GM12864 (cell line): Measurements from ENCODE around the gene DRICH1.
A peak's percentile ranks its signal among the peaks of the same experiment; 100 is the strongest.
"Not testable (repeated sequence)": the region's sequence is repeated elsewhere in the genome, so short reads cannot be mapped to it uniquely, and the experiment has no call there.

Experiments
- DNase-seq: peaks from one replicate; pipeline ENCODE4 v3.0.0-alpha.2; 2011; ENCODE audit warnings: low read depth
- H3K4me3 ChIP-seq: 2 replicates; pipeline ENCODE4 v1.5.1; 2011; ENCODE audit warnings: mild to moderate bottlenecking, low read depth, low read length, control low read depth
- TF ChIP-seq, protein P1 (sequence below): IDR thresholded peaks from 2 replicates; pipeline ENCODE4 v1.5.1; 2011; ENCODE audit warnings: low read depth, mild to moderate bottlenecking, moderate library complexity, low read length, control low read depth, inconsistent platforms; ENCODE audit errors: missing control alignments

DRICH1 gene

DNA sequence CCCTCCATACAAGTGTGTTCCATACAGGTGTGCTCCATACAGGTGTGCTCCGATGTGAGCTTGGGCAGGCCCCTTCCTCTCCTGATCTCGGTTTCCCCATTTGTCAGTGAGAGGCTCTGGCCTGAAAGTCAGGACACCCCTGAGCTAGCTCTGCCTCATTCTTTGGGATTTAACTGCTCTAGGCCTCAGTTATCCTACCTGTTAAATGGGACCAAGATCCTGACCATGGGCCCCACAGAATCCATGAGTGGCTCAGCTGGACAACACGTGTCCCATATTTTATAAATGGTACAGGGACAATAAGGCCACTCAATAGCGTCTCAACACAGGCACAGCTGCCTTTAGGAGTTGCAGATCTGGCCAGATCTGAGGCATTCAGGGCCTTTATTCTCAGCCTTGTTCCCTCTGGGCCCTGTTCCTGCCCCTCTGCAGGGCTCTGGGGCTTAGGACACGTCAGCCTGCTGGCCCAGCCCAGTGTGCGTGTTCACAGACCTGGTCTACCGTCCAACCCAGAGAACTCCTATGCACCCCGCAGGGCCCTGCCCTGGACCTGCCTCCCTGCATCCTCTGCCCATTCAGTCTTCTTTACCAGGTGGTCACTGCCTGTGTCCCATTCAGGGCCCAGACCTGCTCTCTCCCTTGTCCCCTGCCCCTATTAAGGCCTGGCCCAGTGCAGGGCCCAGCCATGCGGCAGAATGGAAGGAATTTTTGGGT, 33.2 kb downstream of the DRICH1 start:
- no peak for DNase-seq
- TF ChIP-seq, protein P1, sequence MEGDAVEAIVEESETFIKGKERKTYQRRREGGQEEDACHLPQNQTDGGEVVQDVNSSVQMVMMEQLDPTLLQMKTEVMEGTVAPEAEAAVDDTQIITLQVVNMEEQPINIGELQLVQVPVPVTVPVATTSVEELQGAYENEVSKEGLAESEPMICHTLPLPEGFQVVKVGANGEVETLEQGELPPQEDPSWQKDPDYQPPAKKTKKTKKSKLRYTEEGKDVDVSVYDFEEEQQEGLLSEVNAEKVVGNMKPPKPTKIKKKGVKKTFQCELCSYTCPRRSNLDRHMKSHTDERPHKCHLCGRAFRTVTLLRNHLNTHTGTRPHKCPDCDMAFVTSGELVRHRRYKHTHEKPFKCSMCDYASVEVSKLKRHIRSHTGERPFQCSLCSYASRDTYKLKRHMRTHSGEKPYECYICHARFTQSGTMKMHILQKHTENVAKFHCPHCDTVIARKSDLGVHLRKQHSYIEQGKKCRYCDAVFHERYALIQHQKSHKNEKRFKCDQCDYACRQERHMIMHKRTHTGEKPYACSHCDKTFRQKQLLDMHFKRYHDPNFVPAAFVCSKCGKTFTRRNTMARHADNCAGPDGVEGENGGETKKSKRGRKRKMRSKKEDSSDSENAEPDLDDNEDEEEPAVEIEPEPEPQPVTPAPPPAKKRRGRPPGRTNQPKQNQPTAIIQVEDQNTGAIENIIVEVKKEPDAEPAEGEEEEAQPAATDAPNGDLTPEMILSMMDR: no peak
- H3K4me3 ChIP-seq: no peak overlapping the region

DNA sequence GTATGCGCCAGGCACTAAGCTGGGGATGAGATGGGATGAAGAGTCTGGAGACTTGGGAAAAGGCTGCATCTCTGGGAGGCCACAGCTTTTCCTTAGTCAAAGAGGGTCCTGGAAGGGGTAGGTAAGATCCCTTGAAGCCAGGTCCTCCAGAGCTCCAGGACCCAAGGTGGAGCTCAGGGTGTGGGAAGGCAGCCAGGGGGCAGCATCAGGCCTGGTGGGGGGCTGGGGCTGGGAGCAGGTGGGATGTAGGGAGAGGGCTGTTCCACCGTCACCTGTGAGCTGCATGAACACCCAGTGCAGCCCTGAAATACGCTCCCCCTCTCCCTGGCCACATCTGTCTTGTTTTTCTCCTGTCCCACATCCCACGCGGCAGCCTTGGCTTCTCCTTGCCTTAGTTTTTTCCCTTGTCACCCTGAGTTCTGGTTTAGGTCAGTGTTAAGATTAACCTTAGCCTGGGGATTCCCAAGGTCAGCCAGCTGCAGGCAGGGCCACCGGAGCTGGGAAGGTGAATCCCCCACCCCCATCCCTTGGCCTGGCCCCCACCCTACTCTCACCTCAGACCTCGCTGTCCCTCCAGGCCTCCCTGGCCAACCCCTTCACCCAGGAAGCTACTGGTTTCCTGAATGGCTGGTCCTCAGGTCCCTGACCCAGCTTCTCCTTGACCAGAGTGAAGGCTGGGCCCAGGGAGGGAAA, 34.4 kb downstream of the DRICH1 start:
- not testable (repeated sequence) for DNase-seq, H3K4me3 ChIP-seq

DNA sequence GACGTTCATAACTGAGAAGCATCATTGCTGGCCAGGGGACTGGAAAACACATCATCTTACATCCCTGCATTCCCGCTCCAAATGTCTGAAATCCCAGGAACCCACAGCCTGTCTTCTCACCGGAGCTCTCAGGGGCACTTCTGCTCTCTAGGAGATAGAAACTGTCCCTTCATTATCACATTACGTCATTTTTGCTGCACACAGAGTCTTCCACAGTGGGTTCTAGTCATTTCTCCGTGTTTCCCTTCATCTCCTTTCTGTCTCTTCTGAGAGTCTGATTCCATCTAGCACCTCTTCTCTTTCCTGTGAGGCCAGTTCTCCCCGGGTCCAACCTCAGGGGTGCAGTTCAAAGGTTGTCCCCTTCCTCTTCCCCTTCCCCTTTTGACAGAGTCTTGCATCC, 36.2 kb downstream of the DRICH1 start:
- H3K4me3 ChIP-seq, DNase-seq: not testable (repeated sequence)

DNA sequence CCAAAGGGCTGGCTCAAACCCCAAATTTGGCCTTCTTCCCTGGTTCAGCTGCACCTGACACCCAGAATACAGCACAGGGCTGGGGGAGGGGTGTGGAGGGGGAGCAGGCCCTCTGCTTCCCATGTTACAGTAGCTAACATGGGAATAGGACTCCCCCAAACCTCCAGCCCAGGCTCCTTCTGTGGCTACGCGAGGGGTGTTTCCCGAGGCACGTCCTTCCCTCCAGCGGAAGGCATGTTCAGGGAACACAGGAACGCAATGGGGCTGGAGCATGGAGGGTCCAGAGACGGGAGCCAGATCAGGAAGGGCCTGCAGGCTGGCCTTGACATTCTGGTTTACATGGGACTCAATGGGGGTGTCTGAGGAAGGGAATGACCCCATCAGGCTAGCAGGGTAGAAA, 40.3 kb downstream of the DRICH1 start:
- no peak for DNase-seq
- TF ChIP-seq, protein P1: no peak
- H3K4me3 ChIP-seq: no peak overlapping the region

DNA sequence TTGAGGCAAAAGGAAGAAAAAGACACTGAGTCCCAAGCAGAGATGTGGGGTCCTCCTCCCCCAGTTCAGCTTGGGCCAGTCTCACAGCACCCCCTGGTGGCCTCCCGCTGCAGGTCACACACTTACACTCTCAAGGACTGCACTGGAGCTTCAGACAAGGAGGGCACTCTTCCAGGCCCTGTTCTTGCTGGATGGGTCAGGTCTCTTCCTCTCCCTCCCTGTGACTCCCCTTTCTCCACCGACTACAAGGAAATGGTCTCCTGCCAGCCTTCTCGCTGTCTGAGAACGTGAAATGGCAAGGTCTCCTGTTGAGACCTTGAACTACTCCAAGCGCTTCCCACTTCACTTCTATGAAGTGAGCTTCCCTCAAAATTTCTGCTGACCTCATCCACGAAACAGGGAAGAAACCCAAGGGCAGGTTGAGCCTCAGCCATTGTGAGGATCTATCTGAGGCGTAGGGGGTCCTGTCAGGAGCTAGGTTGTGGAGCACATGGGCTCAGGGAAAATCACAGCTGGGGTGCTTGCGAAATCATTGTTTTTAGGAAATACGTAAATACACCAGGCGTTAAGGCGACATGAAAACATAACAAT, 40.8 kb downstream of the DRICH1 start:
- DNase-seq: peak; percentile 18
- H3K4me3 ChIP-seq: no peak overlapping the region

DNA sequence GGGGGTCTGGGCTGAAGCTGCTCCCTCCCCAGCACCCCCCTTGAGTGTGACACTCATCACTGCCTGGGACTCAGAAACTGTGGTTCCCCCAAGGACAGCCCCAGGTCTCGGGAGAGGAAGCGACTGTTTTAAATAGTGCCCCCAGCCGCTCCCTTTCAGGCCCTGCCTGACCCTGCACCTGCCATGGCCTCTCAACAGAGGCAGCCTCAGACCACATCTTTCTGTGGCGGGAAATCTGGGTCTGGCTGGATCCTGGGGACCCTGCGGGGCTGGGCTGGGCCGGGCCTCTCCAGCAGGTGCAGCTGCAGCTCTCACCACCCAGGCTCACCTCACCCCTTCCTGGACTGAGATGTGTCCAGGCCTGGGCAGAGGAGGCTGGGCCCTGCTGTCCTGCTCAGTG, 48.3 kb downstream of the DRICH1 start:
- DNase-seq: no peak
- TF ChIP-seq, protein P1: no peak
- no peak overlapping the region for H3K4me3 ChIP-seq

More for the DNA sequence above, 40.8 kb downstream of the DRICH1 start:
- TF ChIP-seq, protein P1: peak; percentile 96

DNA sequence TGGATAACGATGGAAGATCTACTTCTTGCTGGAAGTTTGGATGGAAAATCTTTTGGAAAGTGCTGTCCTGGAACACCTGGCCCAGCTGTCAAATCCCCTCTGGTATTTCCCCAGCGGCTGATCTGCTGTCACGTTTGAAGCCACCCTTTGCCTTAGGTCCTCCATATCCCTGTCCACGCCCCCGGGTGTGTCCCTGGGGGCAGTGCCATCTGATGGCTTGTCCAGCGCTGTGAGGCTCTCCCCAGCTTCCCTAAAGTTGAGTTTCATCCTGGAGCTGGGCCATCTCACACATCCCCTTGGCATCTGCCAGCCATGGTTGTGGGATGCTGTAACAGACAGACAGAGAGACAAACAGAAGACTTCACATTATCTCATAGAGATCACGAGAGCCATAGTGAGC, 49.0 kb downstream of the DRICH1 start:
- H3K4me3 ChIP-seq: no peak overlapping the region
- TF ChIP-seq, protein P1: no peak

DNA sequence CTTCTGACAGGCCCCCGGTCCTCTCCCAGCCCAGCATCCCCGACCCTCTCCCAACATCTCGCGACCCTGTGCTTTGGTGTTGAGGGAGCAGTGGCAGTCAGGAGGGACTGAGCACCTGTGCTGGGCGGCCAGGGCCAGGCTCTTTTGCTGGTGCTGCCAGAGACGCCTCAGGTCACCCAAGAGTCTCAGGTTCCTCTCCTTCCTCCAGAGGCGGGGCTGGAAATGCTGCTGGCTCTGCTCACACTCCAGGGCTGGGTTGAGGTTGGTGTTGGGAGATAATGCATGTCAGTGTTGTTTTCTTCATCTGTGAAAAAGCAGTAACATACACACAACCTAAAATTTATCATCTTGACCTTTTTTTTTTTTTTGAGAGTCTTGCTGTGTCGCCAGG, 50.9 kb downstream of the DRICH1 start:
- TF ChIP-seq, protein P1: no peak
- DNase-seq: no peak
- no peak overlapping the region for H3K4me3 ChIP-seq

More for the DNA sequence above, 49.0 kb downstream of the DRICH1 start:
- DNase-seq: no peak
